ENCODE data around the gene TGDS.

TGDS gene

DNA sequence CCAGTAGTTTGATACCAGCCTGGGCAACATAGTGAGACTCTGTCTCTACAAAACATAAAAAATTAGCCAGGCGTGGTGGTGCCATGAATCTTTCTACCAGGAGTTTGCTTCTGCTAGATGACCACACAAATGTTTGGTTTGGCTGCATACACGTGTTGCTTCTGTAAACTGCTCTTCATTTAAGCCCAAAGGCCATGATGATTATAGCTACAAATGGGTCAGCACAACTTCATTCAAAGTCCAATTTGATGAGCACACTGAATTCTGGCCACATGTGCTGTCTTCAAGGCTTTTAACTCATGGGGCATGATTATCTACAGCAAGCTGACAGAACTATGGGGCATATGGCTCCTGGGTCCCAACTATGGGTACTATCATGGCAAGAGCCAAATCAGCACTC lies 70.2 kb downstream of the TGDS start:
- Histone ChIP-seq H3K27ac (no peak overlapping the region), H3K4me3 (no peak overlapping the region)
- TF ChIP-seq, protein P1, sequence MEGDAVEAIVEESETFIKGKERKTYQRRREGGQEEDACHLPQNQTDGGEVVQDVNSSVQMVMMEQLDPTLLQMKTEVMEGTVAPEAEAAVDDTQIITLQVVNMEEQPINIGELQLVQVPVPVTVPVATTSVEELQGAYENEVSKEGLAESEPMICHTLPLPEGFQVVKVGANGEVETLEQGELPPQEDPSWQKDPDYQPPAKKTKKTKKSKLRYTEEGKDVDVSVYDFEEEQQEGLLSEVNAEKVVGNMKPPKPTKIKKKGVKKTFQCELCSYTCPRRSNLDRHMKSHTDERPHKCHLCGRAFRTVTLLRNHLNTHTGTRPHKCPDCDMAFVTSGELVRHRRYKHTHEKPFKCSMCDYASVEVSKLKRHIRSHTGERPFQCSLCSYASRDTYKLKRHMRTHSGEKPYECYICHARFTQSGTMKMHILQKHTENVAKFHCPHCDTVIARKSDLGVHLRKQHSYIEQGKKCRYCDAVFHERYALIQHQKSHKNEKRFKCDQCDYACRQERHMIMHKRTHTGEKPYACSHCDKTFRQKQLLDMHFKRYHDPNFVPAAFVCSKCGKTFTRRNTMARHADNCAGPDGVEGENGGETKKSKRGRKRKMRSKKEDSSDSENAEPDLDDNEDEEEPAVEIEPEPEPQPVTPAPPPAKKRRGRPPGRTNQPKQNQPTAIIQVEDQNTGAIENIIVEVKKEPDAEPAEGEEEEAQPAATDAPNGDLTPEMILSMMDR (IDR thresholded peaks at IDR 0.05), result no peak
- no peak for DNase-seq (ENCODE audit: low spot score)

DNA sequence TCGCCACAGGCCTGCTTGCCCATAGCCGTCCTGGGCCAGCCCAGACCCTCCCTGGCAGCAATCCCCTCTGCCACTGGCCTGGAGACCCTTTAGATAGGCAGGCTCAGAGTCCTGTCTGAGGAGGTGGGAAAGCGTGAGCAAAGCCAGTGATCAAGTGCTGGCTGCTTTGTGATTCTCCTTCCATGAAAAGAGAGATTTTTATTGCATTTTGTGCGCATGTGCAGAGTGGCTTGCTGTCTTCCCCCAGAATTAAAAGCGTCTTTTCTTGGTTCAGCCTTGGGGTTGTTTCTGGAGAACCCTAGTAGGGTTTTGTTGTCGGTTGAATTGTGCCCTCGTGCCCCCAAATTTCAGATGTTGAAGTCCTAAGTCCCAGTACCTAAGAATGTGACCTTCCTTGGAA lies 71.5 kb downstream of the TGDS start:
- DNase-seq (ENCODE audit: low spot score), result no peak
- H3K27ac ChIP-seq, result no peak overlapping the region
- no peak overlapping the region for H3K4me3 ChIP-seq

More for the DNA sequence above, 71.5 kb downstream of the TGDS start:
- TF ChIP-seq, protein P1 (IDR thresholded peaks at IDR 0.05), result no peak

Data from coronary artery (tissue), 2 donors.